ENCODE measurements around the gene TRIM36. TPM values are rescaled to one million over a fixed set of nuclear protein-coding genes. Genes with fewer than 3 reads are reported as not detected.

Gene TRIM36
- total RNA-seq, 1 donor: 0.36 TPM

GRCh38 chr5:115168829-115169486 lies 750 bp downstream of the TRIM36 start:
- peak overlapping the region; percentile 90 for H2AFZ ChIP-seq (ENCODE audit: low read length)
- no peak for DNase-seq (ENCODE audit: insufficient read length, low spot score, missing footprints)
- peak overlapping the region; percentile 80 for H3K4me3 ChIP-seq (ENCODE audit: insufficient read depth, low read length)
- no peaks in the 10 kb centered on the region for H3K9me3 ChIP-seq (ENCODE audit: low read depth, low read length)
- no peak overlapping the region for H3K27ac ChIP-seq (ENCODE audit: low read depth, low read length)
- no peaks in the 10 kb centered on the region for H3K79me2 ChIP-seq (ENCODE audit: insufficient read depth, low read length)
- H4K20me1 ChIP-seq (ENCODE audit: insufficient read depth, low read length): no peaks in the 10 kb centered on the region
- TF ChIP-seq CTCF (IDR thresholded peaks at IDR 0.05; ENCODE audit: extremely low read depth, low read depth, low read length): no peak
- peaks cover 65% of the 10 kb centered on the region for H3K27me3 ChIP-seq (ENCODE audit: insufficient read depth, low read length)
- peak overlapping the region; percentile 95 for H3K4me2 ChIP-seq (ENCODE audit: insufficient read depth, low read length)
- H3K4me1 ChIP-seq (ENCODE audit: insufficient read depth, low read length): peaks cover 4% of the 10 kb centered on the region
- H3K36me3 ChIP-seq (ENCODE audit: insufficient read depth, low read length): no peaks in the 10 kb centered on the region

- Histone ChIP-seq H4K20me1 (ENCODE audit: insufficient read depth, low read length) (no peaks in the 10 kb centered on the region), H3K27me3 (ENCODE audit: insufficient read depth, low read length) (peaks cover 47% of the 10 kb centered on the region), H3K36me3 (ENCODE audit: insufficient read depth, low read length) (no peaks in the 10 kb centered on the region), H3K4me2 (ENCODE audit: insufficient read depth, low read length) (no peak overlapping the region), H2AFZ (ENCODE audit: low read length) (no peak overlapping the region), H3K4me3 (ENCODE audit: insufficient read depth, low read length) (no peak overlapping the region), H3K9me3 (ENCODE audit: low read depth, low read length) (no peaks in the 10 kb centered on the region), H3K79me2 (ENCODE audit: insufficient read depth, low read length) (no peaks in the 10 kb centered on the region), H3K27ac (ENCODE audit: low read depth, low read length) (no peak overlapping the region), H3K4me1 (ENCODE audit: insufficient read depth, low read length) (peaks cover 4% of the 10 kb centered on the region)
- DNase-seq (ENCODE audit: insufficient read length, low spot score, missing footprints): no peak
- TF ChIP-seq CTCF (IDR thresholded peaks at IDR 0.05; ENCODE audit: extremely low read depth, low read depth, low read length): no peak
These were observed 2.8 kb downstream of the TRIM36 start for GRCh38 chr5:115166744-115167393.

- Histone ChIP-seq H3K9me3 (ENCODE audit: low read depth, low read length) (no peaks in the 10 kb centered on the region), H4K20me1 (ENCODE audit: insufficient read depth, low read length) (no peaks in the 10 kb centered on the region), H3K27me3 (ENCODE audit: insufficient read depth, low read length) (peaks cover 37% of the 10 kb centered on the region)
These were observed 3.9 kb downstream of the TRIM36 start for GRCh38 chr5:115165790-115166189.

More at GRCh38 chr5:115165790-115166189, 3.9 kb downstream of the TRIM36 start:
- no peak for TF ChIP-seq CTCF (IDR thresholded peaks at IDR 0.05; ENCODE audit: extremely low read depth, low read depth, low read length)
- DNase-seq (ENCODE audit: insufficient read length, low spot score, missing footprints): no peak
- H3K27ac ChIP-seq (ENCODE audit: low read depth, low read length): no peak overlapping the region
- H3K4me1 ChIP-seq (ENCODE audit: insufficient read depth, low read length): peaks cover 4% of the 10 kb centered on the region
- H3K4me3 ChIP-seq (ENCODE audit: insufficient read depth, low read length): no peak overlapping the region
- no peaks in the 10 kb centered on the region for H3K79me2 ChIP-seq (ENCODE audit: insufficient read depth, low read length)
- H3K4me2 ChIP-seq (ENCODE audit: insufficient read depth, low read length): no peak overlapping the region
- no peaks in the 10 kb centered on the region for H3K36me3 ChIP-seq (ENCODE audit: insufficient read depth, low read length)
- no peak overlapping the region for H2AFZ ChIP-seq (ENCODE audit: low read length)
